WERI-Rb-1 (cell line): ENCODE data around the gene PPP2R3A.

ENCODE experiments used
- DNase-seq: peaks from one replicate; pipeline ENCODE4 v3.0.0-alpha.2; 2020
- H3K27ac ChIP-seq: fragments of 250-450 bp; sonication (Bioruptor Pico); 2 replicates; pipeline ENCODE4 v1.5.1; 2020; ENCODE audit warnings: mild to moderate bottlenecking, moderate library complexity
- H3K27me3 ChIP-seq: fragments of 250-450 bp; sonication (Bioruptor Pico); 2 replicates; pipeline ENCODE4 v1.5.1; 2021; ENCODE audit warnings: mild to moderate bottlenecking, low read depth, moderate library complexity; ENCODE audit not compliant: insufficient read depth, severe bottlenecking
- H3K36me3 ChIP-seq: fragments of 250-450 bp; sonication (Bioruptor Pico); 2 replicates; pipeline ENCODE4 v1.5.1; 2020; ENCODE audit warnings: mild to moderate bottlenecking, moderate library complexity
- H3K4me3 ChIP-seq: 2 replicates; pipeline ENCODE4 v1.5.1; 2011; ENCODE audit warnings: low read depth, mild to moderate bottlenecking, control low read depth, low read length
- H3K9me3 ChIP-seq: fragments of 250-450 bp; sonication (Bioruptor Pico); 2 replicates; pipeline ENCODE4 v1.5.1; 2021; ENCODE audit warnings: mild to moderate bottlenecking, moderate library complexity; ENCODE audit not compliant: severe bottlenecking
- CTCF ChIP-seq: IDR thresholded peaks from 2 replicates; pipeline ENCODE4 v1.5.1; 2011; ENCODE audit warnings: low read depth, mild to moderate bottlenecking, control low read depth, inconsistent platforms, low read length

Gene PPP2R3A

GRCh38 chr3:135965506-135966270 lies at the start of gene PPP2R3A:
Gene PPP2R3A (plus strand): TSS chr3:135965728. CDS start chr3:136001499, 35,771 bp downstream.
- H3K27me3 ChIP-seq = no peaks in the 10 kb centered on the region
- peak; percentile 82 for DNase-seq

GRCh38 chr3:135916310-135916709 lies 49.2 kb upstream of the PPP2R3A start:
- Histone ChIP-seq H3K27ac (no peak overlapping the region), H3K4me3 (no peak overlapping the region), H3K27me3 (no peaks in the 10 kb centered on the region), H3K36me3 (no peaks in the 10 kb centered on the region), H3K9me3 (no peaks in the 10 kb centered on the region)
- TF ChIP-seq CTCF = no peak
- DNase-seq = no peak

More at GRCh38 chr3:135965506-135966270, at the start of gene PPP2R3A:
- TF ChIP-seq CTCF = no peak
- peak within 1 kb of the TSS; percentile 93 for H3K4me3 ChIP-seq
- H3K9me3 ChIP-seq = no peaks in the 10 kb centered on the region
- peak within 1 kb of the TSS; percentile 52 for H3K27ac ChIP-seq
- H3K36me3 ChIP-seq = peaks cover 4% of the 10 kb centered on the region; the same call in 1 of the 2 replicates

- H3K27me3 ChIP-seq = no peaks in the 10 kb centered on the region
- H3K27ac ChIP-seq = no peak overlapping the region
- no peak for TF ChIP-seq CTCF
- H3K9me3 ChIP-seq = no peaks in the 10 kb centered on the region
- H3K36me3 ChIP-seq = no peaks in the 10 kb centered on the region
- no peak overlapping the region for H3K4me3 ChIP-seq
- no peak for DNase-seq
Observed at GRCh38 chr3:135917076-135917475, 48.5 kb upstream of the PPP2R3A start.

GRCh38 chr3:135917927-135918597 lies 47.5 kb upstream of the PPP2R3A start:
- no peak overlapping the region for H3K4me3 ChIP-seq
- no peaks in the 10 kb centered on the region for H3K36me3 ChIP-seq
- H3K27me3 ChIP-seq = no peaks in the 10 kb centered on the region
- no peak for DNase-seq
- H3K9me3 ChIP-seq = no peaks in the 10 kb centered on the region
- H3K27ac ChIP-seq = no peak overlapping the region
- no peak for TF ChIP-seq CTCF

GRCh38 chr3:135918600-135918999 lies 46.9 kb upstream of the PPP2R3A start:
- no peak overlapping the region for H3K4me3 ChIP-seq
- peak; percentile 35 for TF ChIP-seq CTCF
- no peaks in the 10 kb centered on the region for H3K9me3 ChIP-seq
- H3K27ac ChIP-seq = no peak overlapping the region
- no peaks in the 10 kb centered on the region for H3K36me3 ChIP-seq
- H3K27me3 ChIP-seq = no peaks in the 10 kb centered on the region
- no peak for DNase-seq
